AG09319 (cell line): ENCODE measurements around the gene ATE1.
A peak's percentile ranks its signal among the peaks of the same experiment; 100 is the strongest.
"Not testable (repeated sequence)": the region's sequence is repeated elsewhere in the genome, so short reads cannot be mapped to it uniquely, and the experiment has no call there.

ENCODE experiments used
- DNase-seq: peaks from one replicate; pipeline ENCODE4 v3.0.0-alpha.2; 2010; ENCODE audit warnings: low read depth; ENCODE audit errors: extremely low read depth
- TF ChIP-seq, protein P1 (sequence below): IDR thresholded peaks from 2 replicates; pipeline ENCODE4 v1.5.1; 2011; ENCODE audit warnings: low read depth, mild to moderate bottlenecking, inconsistent platforms, low read length, moderate library complexity

ATE1 gene

DNA sequence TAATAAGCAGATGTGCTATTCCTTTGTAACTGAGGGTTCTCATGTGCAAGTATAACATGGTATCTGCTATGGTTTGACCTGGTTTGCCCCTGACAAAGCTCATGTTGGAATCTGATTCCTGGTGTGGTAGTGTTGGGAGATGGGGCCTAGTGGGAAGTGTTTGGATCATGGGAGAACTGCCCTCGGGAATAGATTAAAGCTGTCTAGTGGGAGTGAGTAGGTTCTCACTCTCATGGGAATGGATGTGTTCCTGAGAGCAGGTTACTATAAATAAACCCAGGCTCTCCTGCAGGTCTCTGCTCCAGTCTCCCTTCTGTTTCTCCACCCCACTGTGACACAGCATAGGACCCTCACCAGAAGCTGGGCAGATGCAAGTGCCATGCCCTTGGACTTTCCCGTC lies 97.7 kb downstream of the ATE1 start:
- DNase-seq = no peak
- TF ChIP-seq, protein P1, sequence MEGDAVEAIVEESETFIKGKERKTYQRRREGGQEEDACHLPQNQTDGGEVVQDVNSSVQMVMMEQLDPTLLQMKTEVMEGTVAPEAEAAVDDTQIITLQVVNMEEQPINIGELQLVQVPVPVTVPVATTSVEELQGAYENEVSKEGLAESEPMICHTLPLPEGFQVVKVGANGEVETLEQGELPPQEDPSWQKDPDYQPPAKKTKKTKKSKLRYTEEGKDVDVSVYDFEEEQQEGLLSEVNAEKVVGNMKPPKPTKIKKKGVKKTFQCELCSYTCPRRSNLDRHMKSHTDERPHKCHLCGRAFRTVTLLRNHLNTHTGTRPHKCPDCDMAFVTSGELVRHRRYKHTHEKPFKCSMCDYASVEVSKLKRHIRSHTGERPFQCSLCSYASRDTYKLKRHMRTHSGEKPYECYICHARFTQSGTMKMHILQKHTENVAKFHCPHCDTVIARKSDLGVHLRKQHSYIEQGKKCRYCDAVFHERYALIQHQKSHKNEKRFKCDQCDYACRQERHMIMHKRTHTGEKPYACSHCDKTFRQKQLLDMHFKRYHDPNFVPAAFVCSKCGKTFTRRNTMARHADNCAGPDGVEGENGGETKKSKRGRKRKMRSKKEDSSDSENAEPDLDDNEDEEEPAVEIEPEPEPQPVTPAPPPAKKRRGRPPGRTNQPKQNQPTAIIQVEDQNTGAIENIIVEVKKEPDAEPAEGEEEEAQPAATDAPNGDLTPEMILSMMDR = no peak

DNA sequence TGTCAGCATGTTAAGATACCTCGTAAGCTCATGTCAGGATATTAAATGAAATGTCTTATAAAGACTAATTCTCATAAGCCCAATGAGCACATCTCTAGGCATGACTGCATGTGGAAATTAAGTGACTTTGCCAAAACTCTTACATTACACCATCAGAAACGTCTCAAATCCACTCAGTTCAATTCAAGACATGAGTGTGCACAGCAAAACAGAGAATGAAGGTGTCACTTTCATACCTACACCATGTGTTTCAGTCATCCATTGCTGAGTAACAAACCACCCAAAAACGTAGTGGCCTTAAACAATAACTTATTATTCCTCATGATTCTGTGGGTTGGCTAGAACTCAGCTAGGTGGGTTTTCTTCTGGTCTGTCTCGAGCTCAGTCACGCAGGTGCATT lies 99.8 kb downstream of the ATE1 start:
- TF ChIP-seq, protein P1 = no peak

DNA sequence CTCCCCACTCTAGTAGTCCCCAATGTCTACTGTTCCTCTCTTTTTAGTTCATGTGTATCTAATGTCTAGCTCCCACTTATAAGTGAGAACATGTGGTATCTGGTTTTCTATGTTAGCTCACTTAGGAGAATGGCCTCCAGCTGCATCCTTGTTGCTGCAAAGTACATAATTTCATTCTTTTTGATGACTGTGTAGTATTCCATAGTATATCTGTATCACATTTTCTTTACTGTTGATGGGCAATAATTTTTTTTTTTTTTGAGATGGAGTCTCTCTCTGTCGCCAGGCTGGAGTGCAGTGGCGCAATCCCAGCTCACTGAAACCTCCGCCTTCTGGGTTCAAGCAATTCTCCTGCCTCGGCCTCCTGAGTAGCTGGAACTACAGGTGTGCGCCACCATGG lies 101.1 kb downstream of the ATE1 start:
- DNase-seq = not testable (repeated sequence)

More for the DNA sequence above, 99.8 kb downstream of the ATE1 start:
- no peak for DNase-seq

DNA sequence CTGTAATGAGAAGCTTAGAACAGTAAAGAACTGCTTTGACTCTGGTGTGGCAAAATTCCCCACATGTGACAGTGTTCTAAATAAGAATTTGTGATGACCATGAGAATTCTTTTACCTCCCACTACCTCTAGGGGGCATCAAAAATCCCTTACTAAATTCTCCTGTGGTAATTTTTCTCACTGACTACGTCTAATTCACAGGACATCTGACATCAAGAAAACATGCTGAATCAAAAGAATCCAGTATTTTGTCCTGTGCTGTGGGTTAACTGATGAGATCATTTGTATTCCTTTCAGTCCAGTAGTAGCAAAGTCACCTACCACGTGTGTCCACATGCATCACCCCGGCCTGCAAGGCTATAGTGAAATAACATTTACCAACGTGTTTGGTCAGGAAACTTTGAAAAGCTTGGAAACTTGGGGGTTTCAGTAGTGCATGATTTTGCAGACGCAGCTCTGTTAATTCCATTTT lies 103.8 kb downstream of the ATE1 start:
- TF ChIP-seq, protein P1 = peak; percentile 71
- peak; percentile 3 for DNase-seq

DNA sequence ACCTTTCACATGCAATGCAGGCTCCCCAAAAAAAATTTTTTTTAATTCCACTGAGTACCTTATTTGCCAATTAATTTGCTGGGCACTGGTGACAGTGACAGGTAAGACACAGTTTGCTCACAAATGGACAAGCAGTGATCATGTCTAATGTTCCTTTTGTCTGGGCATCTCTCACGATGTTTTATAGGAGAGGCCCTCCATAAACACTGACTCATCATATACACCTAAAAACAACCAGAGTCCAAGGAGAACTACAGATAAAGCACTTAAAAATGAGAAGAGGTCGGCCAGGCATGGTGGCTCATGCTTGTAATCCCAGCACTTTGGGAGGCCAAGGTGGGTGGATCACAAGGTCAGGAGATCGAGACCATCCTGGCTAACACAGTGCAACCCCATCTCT lies 105.1 kb downstream of the ATE1 start:
- DNase-seq = no peak
- TF ChIP-seq, protein P1 = no peak

DNA sequence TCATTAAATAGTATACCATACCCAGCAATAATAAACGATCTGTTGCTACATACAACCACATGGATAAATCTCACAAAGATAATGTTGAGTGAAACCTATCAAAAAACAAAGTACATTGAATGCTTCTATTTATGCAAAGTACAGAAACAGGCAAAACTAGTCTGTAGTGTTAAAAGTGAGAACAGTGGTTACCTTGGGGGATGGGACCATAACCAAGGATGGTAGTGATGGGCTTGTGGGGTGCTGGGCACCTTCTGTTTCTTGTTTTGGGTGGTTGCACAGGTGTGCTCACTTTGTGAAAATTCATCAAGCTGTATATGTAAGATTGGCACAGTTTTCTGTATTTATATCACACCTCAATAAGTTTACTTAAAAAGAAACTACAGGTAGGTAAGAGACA lies 105.7 kb downstream of the ATE1 start:
- DNase-seq = no peak
- TF ChIP-seq, protein P1 = no peak

DNA sequence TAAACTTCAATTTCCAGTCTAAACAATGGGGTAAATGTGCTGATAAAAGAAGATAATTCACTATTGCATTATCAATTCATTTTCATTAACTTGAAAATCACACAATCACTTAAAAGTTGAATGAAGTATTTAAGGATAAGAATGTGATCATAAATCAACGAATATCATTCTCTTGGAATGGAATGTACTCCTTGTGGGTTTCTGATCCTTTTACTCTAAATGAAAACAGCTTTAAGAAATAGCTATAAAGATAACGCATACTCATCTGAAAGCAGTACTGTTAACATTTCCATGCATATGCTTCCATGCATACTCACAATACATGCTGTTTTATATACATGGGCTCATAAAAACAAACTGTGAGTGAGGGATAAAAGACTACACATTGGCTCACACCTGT lies 108.8 kb downstream of the ATE1 start:
- TF ChIP-seq, protein P1 = no peak
- DNase-seq = no peak

DNA sequence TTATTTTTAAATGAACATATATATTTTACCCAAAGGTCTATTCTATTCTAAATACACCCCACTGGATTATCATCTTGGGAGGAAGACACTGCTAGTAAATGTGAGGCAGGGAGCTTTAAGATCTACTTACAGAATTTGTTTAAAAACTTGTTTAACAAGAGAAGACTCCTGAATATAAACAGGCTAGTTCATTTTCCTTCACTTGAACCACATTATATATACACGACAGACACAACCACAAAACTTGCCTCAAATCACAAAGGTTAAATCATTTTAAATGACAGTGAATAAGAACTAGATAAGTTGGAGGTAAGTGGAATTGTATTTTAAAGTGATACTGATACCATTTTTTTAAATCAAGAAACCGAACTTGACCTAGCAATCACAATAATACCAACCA lies 109.2 kb downstream of the ATE1 start:
- no peak for DNase-seq
- TF ChIP-seq, protein P1 = no peak
